HUES64 (cell line): ENCODE data around the gene ACOT13.
"Not testable (repeated sequence)": the region's sequence is repeated elsewhere in the genome, so short reads cannot be mapped to it uniquely, and the experiment has no call there.

Experiments used
- H3K27ac ChIP-seq: 2 replicates; pipeline ENCODE4 v1.7.0; 2013; ENCODE audit warnings: low read depth, low read length, inconsistent platforms
- H3K27me3 ChIP-seq: 2 replicates; pipeline ENCODE4 v1.6.1; 2013; ENCODE audit warnings: mild to moderate bottlenecking, low read length; ENCODE audit not compliant: insufficient read depth
- H3K36me3 ChIP-seq: 2 replicates; pipeline ENCODE4 v1.6.1; 2013; ENCODE audit warnings: mild to moderate bottlenecking, low read length; ENCODE audit not compliant: insufficient read depth
- H3K4me1 ChIP-seq: 2 replicates; pipeline ENCODE4 v1.6.1; 2013; ENCODE audit warnings: mild to moderate bottlenecking, low read length, moderate library complexity; ENCODE audit not compliant: insufficient read depth
- H3K4me3 ChIP-seq: 2 replicates; pipeline ENCODE4 v1.5.1; 2013; ENCODE audit warnings: mild to moderate bottlenecking, low read length, moderate library complexity
- H3K9ac ChIP-seq: 2 replicates; pipeline ENCODE4 v1.6.1; 2013; ENCODE audit warnings: mild to moderate bottlenecking, low read depth, low read length
- H3K9me3 ChIP-seq: 2 replicates; pipeline ENCODE4 v1.6.1; 2013; ENCODE audit warnings: low read depth, low read length; ENCODE audit not compliant: insufficient read depth
- WGBS: fragments of 150-250, 120-280 bp; methylation state at CpG from one replicate; pipeline ENCODE4 v1.1.7; 2013; ENCODE audit warnings: missing lambda C conversion rate; 5-methylcytosine and 5-hydroxymethylcytosine counted together

Gene ACOT13

GRCh38 chr6:24643920-24644319, 23.0 kb upstream of the ACOT13 start:
- Histone ChIP-seq H3K36me3 (no peaks in the 10 kb centered on the region), H3K27ac (no peak overlapping the region), H3K4me3 (no peak overlapping the region), H3K9me3 (no peaks in the 10 kb centered on the region), H3K27me3 (peaks cover 20% of the 10 kb centered on the region), H3K9ac (no peak overlapping the region), H3K4me1 (peaks cover 14% of the 10 kb centered on the region; the same call in 1 of the 2 replicates)
- WGBS: 87% methylated on average over 7 of the region's 7 CpGs

GRCh38 chr6:24644377-24644776, 22.5 kb upstream of the ACOT13 start:
- H3K27ac ChIP-seq: no peak overlapping the region
- no peaks in the 10 kb centered on the region for H3K36me3 ChIP-seq
- no peak overlapping the region for H3K4me3 ChIP-seq
- H3K27me3 ChIP-seq: peaks cover 20% of the 10 kb centered on the region
- no peaks in the 10 kb centered on the region for H3K9me3 ChIP-seq
- 89% methylated on average over 3 of the region's 4 CpGs for WGBS
- H3K9ac ChIP-seq: no peak overlapping the region
- peaks cover 14% of the 10 kb centered on the region; the same call in 1 of the 2 replicates for H3K4me1 ChIP-seq

GRCh38 chr6:24646771-24647170, 20.1 kb upstream of the ACOT13 start:
- H3K27ac ChIP-seq: no peak overlapping the region
- no peak overlapping the region for H3K9ac ChIP-seq
- peaks cover 24% of the 10 kb centered on the region for H3K36me3 ChIP-seq
- WGBS: 89% methylated on average over 6 of the region's 8 CpGs
- H3K27me3 ChIP-seq: peaks cover 20% of the 10 kb centered on the region
- H3K4me1 ChIP-seq: peaks cover 14% of the 10 kb centered on the region; the same call in 1 of the 2 replicates
- H3K4me3 ChIP-seq: peak overlapping the region; percentile 76; the same call in 1 of the 2 replicates
- no peaks in the 10 kb centered on the region for H3K9me3 ChIP-seq

DNA sequence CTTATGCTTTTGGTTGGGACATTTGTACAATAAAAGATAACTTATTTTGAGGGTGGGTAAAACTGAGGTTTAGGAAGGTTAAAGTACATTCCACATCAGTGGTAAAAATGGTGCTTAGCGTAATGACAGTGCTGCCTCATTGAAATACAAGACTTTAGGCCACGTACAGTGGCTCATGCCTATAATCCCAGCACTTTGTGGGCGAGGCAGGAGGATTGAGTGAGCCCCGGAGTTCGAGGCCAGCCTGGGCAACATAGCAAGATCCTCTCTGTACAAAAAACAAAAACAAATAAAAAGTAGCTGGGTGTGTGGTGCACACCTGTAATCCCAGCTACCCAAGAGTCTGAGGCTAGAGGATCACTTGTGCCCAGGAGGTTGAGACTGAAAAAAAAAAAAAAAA, 18.6 kb upstream of the ACOT13 start:
- WGBS: 93% methylated on average over 5 of the region's 5 CpGs
- H3K9me3 ChIP-seq: no peaks in the 10 kb centered on the region

DNA sequence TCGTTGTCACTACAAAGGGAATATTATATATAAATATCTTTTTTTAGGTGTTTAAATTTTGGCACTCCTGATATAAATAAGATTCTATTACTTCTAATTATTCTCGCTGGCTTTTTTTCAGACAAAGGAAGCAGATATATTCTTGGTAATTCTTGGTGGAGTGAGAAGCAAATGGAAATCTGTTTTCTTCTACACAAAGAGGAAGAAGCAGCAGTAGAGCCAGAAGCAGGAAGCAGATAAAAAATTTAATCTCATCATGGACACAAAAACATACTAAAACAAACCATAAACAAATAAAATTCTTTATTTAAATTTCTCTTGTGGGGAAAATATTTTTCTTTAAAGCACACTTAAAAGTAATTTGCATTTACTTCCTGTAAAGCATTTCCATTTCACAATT, 17.2 kb upstream of the ACOT13 start:
- Histone ChIP-seq H3K36me3 (peaks cover 52% of the 10 kb centered on the region), H3K27ac (no peak overlapping the region)
- no CpG with 5 or more reads among the region's 2 CpGs for WGBS

More for the DNA sequence above, 18.6 kb upstream of the ACOT13 start:
- Histone ChIP-seq H3K4me3 (no peak overlapping the region), H3K36me3 (peaks cover 39% of the 10 kb centered on the region), H3K4me1 (peaks cover 14% of the 10 kb centered on the region; the same call in 1 of the 2 replicates), H3K27me3 (peaks cover 20% of the 10 kb centered on the region), H3K9ac (no peak overlapping the region), H3K27ac (no peak overlapping the region)

GRCh38 chr6:24650365-24650764, 16.5 kb upstream of the ACOT13 start:
- Histone ChIP-seq H3K4me1 (peaks cover 5% of the 10 kb centered on the region; the same call in 1 of the 2 replicates), H3K9me3 (no peaks in the 10 kb centered on the region), H3K4me3 (no peak overlapping the region), H3K27me3 (peaks cover 3% of the 10 kb centered on the region; the same call in 1 of the 2 replicates), H3K36me3 (peaks cover 56% of the 10 kb centered on the region), H3K27ac (no peak overlapping the region), H3K9ac (no peak overlapping the region)
- 99% methylated on average over 2 of the region's 3 CpGs for WGBS

More for the DNA sequence above, 17.2 kb upstream of the ACOT13 start:
- H3K9me3 ChIP-seq: no peaks in the 10 kb centered on the region
- no peak overlapping the region for H3K4me3 ChIP-seq
- H3K9ac ChIP-seq: no peak overlapping the region
- peaks cover 10% of the 10 kb centered on the region; the same call in 1 of the 2 replicates for H3K27me3 ChIP-seq
- peaks cover 11% of the 10 kb centered on the region; the same call in 1 of the 2 replicates for H3K4me1 ChIP-seq

- no peaks in the 10 kb centered on the region for H3K27me3 ChIP-seq
- 92% methylated on average over 1 of the region's 1 CpG for WGBS
Measured at GRCh38 chr6:24655215-24655614, 11.7 kb upstream of the ACOT13 start.

GRCh38 chr6:24658573-24659560, 8.0 kb upstream of the ACOT13 start:
- peak overlapping the region; percentile 58 for H3K27ac ChIP-seq

More at GRCh38 chr6:24655215-24655614, 11.7 kb upstream of the ACOT13 start:
- Histone ChIP-seq H3K4me1 (peaks cover 16% of the 10 kb centered on the region), H3K27ac (no peak overlapping the region), H3K36me3 (peaks cover 81% of the 10 kb centered on the region), H3K4me3 (no peak overlapping the region), H3K9me3 (no peaks in the 10 kb centered on the region), H3K9ac (no peak overlapping the region)

GRCh38 chr6:24659561-24659960, 7.3 kb upstream of the ACOT13 start:
- H3K9ac ChIP-seq: no peak overlapping the region
- H3K27me3 ChIP-seq: no peaks in the 10 kb centered on the region
- H3K4me1 ChIP-seq: peaks cover 17% of the 10 kb centered on the region
- H3K4me3 ChIP-seq: no peak overlapping the region
- no peaks in the 10 kb centered on the region for H3K9me3 ChIP-seq
- WGBS: no CpG with 5 or more reads among the region's 1 CpG
- peak overlapping the region; percentile 58 for H3K27ac ChIP-seq
- peaks cover 77% of the 10 kb centered on the region for H3K36me3 ChIP-seq

More at GRCh38 chr6:24658573-24659560, 8.0 kb upstream of the ACOT13 start:
- Histone ChIP-seq H3K4me3 (no peak overlapping the region), H3K9me3 (no peaks in the 10 kb centered on the region), H3K36me3 (peaks cover 78% of the 10 kb centered on the region), H3K27me3 (no peaks in the 10 kb centered on the region), H3K9ac (no peak overlapping the region), H3K4me1 (peaks cover 16% of the 10 kb centered on the region)
- 69% methylated on average over 8 of the region's 9 CpGs for WGBS

GRCh38 chr6:24660105-24660504, 6.8 kb upstream of the ACOT13 start:
- 96% methylated on average over 2 of the region's 2 CpGs for WGBS
- Histone ChIP-seq H3K9me3 (no peaks in the 10 kb centered on the region), H3K4me3 (no peak overlapping the region), H3K27ac (no peak overlapping the region), H3K27me3 (no peaks in the 10 kb centered on the region), H3K4me1 (peaks cover 19% of the 10 kb centered on the region), H3K9ac (no peak overlapping the region), H3K36me3 (peaks cover 80% of the 10 kb centered on the region)

DNA sequence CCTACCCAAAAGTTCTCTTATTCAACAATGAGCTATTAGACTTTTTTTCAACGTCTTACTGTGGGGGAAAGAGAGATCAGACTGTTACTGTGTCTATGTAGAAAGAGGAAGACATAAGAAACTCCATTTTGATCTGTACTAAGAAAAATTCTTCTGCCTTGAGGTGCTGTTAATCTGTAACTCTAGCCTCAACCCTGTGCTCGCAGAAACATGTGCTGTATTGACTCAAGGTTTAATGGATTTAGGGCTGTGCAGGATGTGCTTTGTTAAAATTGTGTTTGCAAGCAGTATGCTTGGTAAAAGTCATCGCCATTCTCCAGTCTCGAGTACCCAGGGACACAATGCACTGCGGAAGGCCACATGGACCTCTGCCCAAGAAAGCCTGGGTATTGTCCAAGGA, 5.1 kb upstream of the ACOT13 start:
- H3K27ac ChIP-seq, H3K9ac ChIP-seq, H3K9me3 ChIP-seq, H3K27me3 ChIP-seq, H3K4me3 ChIP-seq: not testable (repeated sequence)
- H3K36me3 ChIP-seq: peaks cover 66% of the 10 kb centered on the region
- WGBS: 92% methylated on average over 5 of the region's 5 CpGs
- H3K4me1 ChIP-seq: peaks cover 23% of the 10 kb centered on the region
